Trophoblast cell (in vitro differentiated cells and primary cell): ENCODE measurements around the gene RPL10.

Source experiments
- DNase-seq, 2 donors: peaks; one replicate each; pipeline ENCODE4 v3.0.0-alpha.2; 2016
- H2AFZ ChIP-seq: 2 replicates; pipeline ENCODE4 v1.6.1; 2013; ENCODE audit warnings: low read length, moderate library complexity, mild to moderate bottlenecking; ENCODE audit not compliant: insufficient read depth, poor library complexity
- H2AK5ac ChIP-seq: 2 replicates; pipeline ENCODE4 v1.6.1; 2013; ENCODE audit warnings: mild to moderate bottlenecking, low read length
- H2BK120ac ChIP-seq: 2 replicates; pipeline ENCODE4 v1.6.1; 2013; ENCODE audit warnings: low read length, mild to moderate bottlenecking, moderate library complexity; ENCODE audit not compliant: insufficient read depth, poor library complexity
- H2BK12ac ChIP-seq: 2 replicates; pipeline ENCODE4 v1.6.1; 2013; ENCODE audit warnings: mild to moderate bottlenecking, low read length, moderate library complexity
- H2BK5ac ChIP-seq: 2 replicates; pipeline ENCODE4 v1.6.1; 2013; ENCODE audit warnings: low read length, low read depth, moderate library complexity, mild to moderate bottlenecking; ENCODE audit not compliant: poor library complexity
- H3K14ac ChIP-seq: 2 replicates; pipeline ENCODE4 v1.6.1; 2013; ENCODE audit warnings: mild to moderate bottlenecking, low read length
- H3K18ac ChIP-seq: 2 replicates; pipeline ENCODE4 v1.6.1; 2013; ENCODE audit warnings: mild to moderate bottlenecking, low read length
- H3K23ac ChIP-seq: 2 replicates; pipeline ENCODE4 v1.6.1; 2013; ENCODE audit warnings: low read length
- H3K27ac ChIP-seq: 2 replicates; pipeline ENCODE4 v1.5.1; 2013; ENCODE audit warnings: low read depth, mild to moderate bottlenecking, inconsistent platforms, low read length, moderate library complexity
- H3K27me3 ChIP-seq: 2 replicates; pipeline ENCODE4 v1.6.1; 2013; ENCODE audit warnings: inconsistent platforms, mild to moderate bottlenecking, low read length, moderate library complexity; ENCODE audit not compliant: insufficient read depth
- H3K36me3 ChIP-seq, 2 experiments: 1 replicate in 1 of 2; 2 replicates in 1 of 2; pipeline ENCODE4 v1.6.1; 2013; ENCODE audit warnings: low read length in 2 of 2, mild to moderate bottlenecking in 2 of 2, moderate library complexity in 1 of 2; ENCODE audit not compliant: insufficient read depth in 2 of 2, control insufficient read depth in 1 of 2
- H3K4ac ChIP-seq: 2 replicates; pipeline ENCODE4 v1.6.1; 2013; ENCODE audit warnings: low read depth, mild to moderate bottlenecking, low read length, moderate library complexity
- H3K4me1 ChIP-seq, 2 experiments: 1 replicate in 1 of 2; 2 replicates in 1 of 2; pipeline ENCODE4 v1.6.1; 2013; ENCODE audit warnings: low read length in 2 of 2, mild to moderate bottlenecking in 2 of 2, moderate library complexity in 1 of 2; ENCODE audit not compliant: insufficient read depth in 2 of 2, control insufficient read depth in 1 of 2
- H3K4me2 ChIP-seq: 2 replicates; pipeline ENCODE4 v1.6.1; 2013; ENCODE audit warnings: inconsistent platforms, mild to moderate bottlenecking, low read length, moderate library complexity
- H3K4me3 ChIP-seq: 2 replicates; pipeline ENCODE4 v1.5.1; 2013; ENCODE audit warnings: mild to moderate bottlenecking, low read depth, low read length, inconsistent platforms
- H3K79me1 ChIP-seq: one replicate; pipeline ENCODE4 v1.6.1; 2013; ENCODE audit warnings: low read length
- H3K79me2 ChIP-seq: 2 replicates; pipeline ENCODE4 v1.6.1; 2013; ENCODE audit warnings: low read length, mild to moderate bottlenecking; ENCODE audit not compliant: control insufficient read depth, insufficient read depth, poor library complexity
- H3K9ac ChIP-seq: 2 replicates; pipeline ENCODE4 v1.6.1; 2013; ENCODE audit warnings: mild to moderate bottlenecking, low read length
- H3K9me3 ChIP-seq: 2 replicates; pipeline ENCODE4 v1.6.1; 2013; ENCODE audit warnings: low read depth, mild to moderate bottlenecking, control low read depth, inconsistent platforms, low read length; ENCODE audit not compliant: insufficient read depth
- H4K12ac ChIP-seq: 2 replicates; pipeline ENCODE4 v1.6.1; 2013; ENCODE audit warnings: low read depth, mild to moderate bottlenecking, low read length, moderate library complexity
- H4K8ac ChIP-seq: 2 replicates; pipeline ENCODE4 v1.6.1; 2013; ENCODE audit warnings: low read depth, mild to moderate bottlenecking, low read length, moderate library complexity
- H4K91ac ChIP-seq: one replicate; pipeline ENCODE4 v1.6.1; 2013; ENCODE audit warnings: low read depth, mild to moderate bottlenecking, low read length, moderate library complexity
- WGBS: extraction: QIAGEN DNeasy Blood & Tissue Kit; methylation state at CpG from one replicate; pipeline ENCODE4 v1.1.7; 2013; ENCODE audit warnings: missing lambda C conversion rate; ENCODE audit not compliant: insufficient read length, insufficient coverage; ENCODE audit errors: extremely low coverage; 5-methylcytosine and 5-hydroxymethylcytosine counted together

Gene RPL10

GRCh38 chrX:154444755-154445246 is 46.6 kb downstream of the RPL10 start:
- Histone ChIP-seq H3K9ac (peak overlapping the region; percentile 84), H3K36me3 (peaks cover 68 to 75% of the 10 kb centered on the region in 2 experiments), H3K18ac (peak overlapping the region; percentile 94), H3K9me3 (no peaks in the 10 kb centered on the region), H3K4me3 (peak overlapping the region; percentile 79), H2BK5ac (peak overlapping the region; percentile 80), H2BK120ac (peak overlapping the region; percentile 91), H4K8ac (peak overlapping the region; percentile 88), H2BK12ac (peak overlapping the region; percentile 4), H3K79me2 (peaks cover 7% of the 10 kb centered on the region), H2AK5ac (peak overlapping the region; percentile 76), H3K27ac (peak overlapping the region; percentile 79), H2AFZ (peak overlapping the region; percentile 56), H3K27me3 (no peaks in the 10 kb centered on the region), H3K4me2 (peak overlapping the region; percentile 89), H4K12ac (peak overlapping the region; percentile 94), H4K91ac (peak overlapping the region; percentile 95), H3K79me1 (peaks cover 13% of the 10 kb centered on the region), H3K23ac (no peak overlapping the region), H3K4ac (peak overlapping the region; percentile 71), H3K4me1 (peaks cover 6 to 14% of the 10 kb centered on the region in 2 experiments), H3K14ac (peak overlapping the region; percentile 96)
- DNase-seq, result no peak
- no CpG with 5 or more reads among the region's 13 CpGs for WGBS

GRCh38 chrX:154445776-154446175 is 47.6 kb downstream of the RPL10 start:
- Histone ChIP-seq H3K27me3 (no peaks in the 10 kb centered on the region), H4K12ac (no peak overlapping the region), H4K8ac (no peak overlapping the region), H3K36me3 (peaks cover 66 to 75% of the 10 kb centered on the region in 2 experiments), H3K27ac (no peak overlapping the region), H4K91ac (no peak overlapping the region), H3K4me3 (no peak overlapping the region), H3K4me2 (no peak overlapping the region), H3K4ac (no peak overlapping the region), H3K9me3 (no peaks in the 10 kb centered on the region), H3K79me2 (peaks cover 7% of the 10 kb centered on the region), H2BK5ac (no peak overlapping the region), H3K9ac (no peak overlapping the region), H2BK120ac (no peak overlapping the region), H2BK12ac (no peak overlapping the region), H2AK5ac (no peak overlapping the region), H3K4me1 (peaks cover 6 to 14% of the 10 kb centered on the region in 2 experiments), H2AFZ (no peak overlapping the region), H3K18ac (no peak overlapping the region), H3K23ac (no peak overlapping the region), H3K14ac (no peak overlapping the region), H3K79me1 (peaks cover 13% of the 10 kb centered on the region)
- no CpG with 5 or more reads among the region's 16 CpGs for WGBS
- DNase-seq, result no peak

GRCh38 chrX:154446430-154446829 is 48.3 kb downstream of the RPL10 start:
- Histone ChIP-seq H4K12ac (no peak overlapping the region), H3K79me1 (peaks cover 13% of the 10 kb centered on the region), H2AFZ (no peak overlapping the region), H3K14ac (no peak overlapping the region), H2BK12ac (no peak overlapping the region), H3K79me2 (peaks cover 7% of the 10 kb centered on the region), H3K4me3 (no peak overlapping the region), H3K9me3 (no peaks in the 10 kb centered on the region), H3K23ac (no peak overlapping the region), H4K8ac (no peak overlapping the region), H3K4me1 (peaks cover 6 to 14% of the 10 kb centered on the region in 2 experiments), H3K18ac (no peak overlapping the region), H3K4me2 (no peak overlapping the region), H3K36me3 (peaks cover 62 to 75% of the 10 kb centered on the region in 2 experiments), H3K27ac (no peak overlapping the region), H3K9ac (no peak overlapping the region), H3K27me3 (no peaks in the 10 kb centered on the region), H2BK5ac (no peak overlapping the region), H2BK120ac (no peak overlapping the region), H2AK5ac (no peak overlapping the region), H3K4ac (no peak overlapping the region), H4K91ac (no peak overlapping the region)
- DNase-seq, result no peak
- WGBS, result no CpG with 5 or more reads among the region's 12 CpGs

- no peak overlapping the region for H3K27ac ChIP-seq
- peaks cover 7% of the 10 kb centered on the region for H3K79me2 ChIP-seq
- H3K14ac ChIP-seq, result no peak overlapping the region
- no peak overlapping the region for H2BK5ac ChIP-seq
- H3K36me3 ChIP-seq, result peaks cover 48 to 65% of the 10 kb centered on the region in 2 experiments
- no peak for DNase-seq
- H3K27me3 ChIP-seq, result no peaks in the 10 kb centered on the region
- H2AFZ ChIP-seq, result no peak overlapping the region
- peaks cover 6 to 12% of the 10 kb centered on the region in 2 experiments for H3K4me1 ChIP-seq
- no peak overlapping the region for H3K4ac ChIP-seq
- no peak overlapping the region for H3K9ac ChIP-seq
- H4K12ac ChIP-seq, result no peak overlapping the region
- H4K8ac ChIP-seq, result no peak overlapping the region
- no peak overlapping the region for H4K91ac ChIP-seq
- H3K9me3 ChIP-seq, result no peaks in the 10 kb centered on the region
- H2BK12ac ChIP-seq, result no peak overlapping the region
- no peak overlapping the region for H3K4me3 ChIP-seq
- no peak overlapping the region for H3K4me2 ChIP-seq
- no peak overlapping the region for H3K18ac ChIP-seq
- no CpG with 5 or more reads among the region's 14 CpGs for WGBS
- H2AK5ac ChIP-seq, result no peak overlapping the region
- peaks cover 12% of the 10 kb centered on the region for H3K79me1 ChIP-seq
- no peak overlapping the region for H2BK120ac ChIP-seq
- no peak overlapping the region for H3K23ac ChIP-seq
These were observed 50.3 kb downstream of the RPL10 start for GRCh38 chrX:154448484-154448883.
